Measurements from ENCODE around the gene FRMD8. TPM values are rescaled to one million over a fixed set of nuclear protein-coding genes. Genes with fewer than 3 reads are reported as not detected.

FRMD8 gene
- total RNA-seq, 1 donor from 2014 or later, result 49.6 TPM

GRCh38 chr11:65429724-65430405, 43.4 kb downstream of the FRMD8 start:
- no peak for TF ChIP-seq CTCF (IDR thresholded peaks at IDR 0.05)
- Mint-ChIP-seq H3K36me3 (ENCODE audit: low read depth) (peaks cover 39% of the 10 kb centered on the region), H3K9me3 (ENCODE audit: low read depth) (no peaks in the 10 kb centered on the region), H3K27me3 (ENCODE audit: low read depth) (no peaks in the 10 kb centered on the region), H3K4me1 (ENCODE audit: low read depth) (peaks cover 92% of the 10 kb centered on the region), H3K4me3 (ENCODE audit: unreplicated experiment) (peak overlapping the region; percentile 82), H3K27ac (ENCODE audit: unreplicated experiment) (peak overlapping the region; percentile 100)
- no peak for DNase-seq (ENCODE audit: low spot score)

- no peak for DNase-seq (ENCODE audit: low spot score)
- Mint-ChIP-seq H3K27me3 (ENCODE audit: low read depth) (no peaks in the 10 kb centered on the region), H3K4me3 (ENCODE audit: unreplicated experiment) (peak overlapping the region; percentile 82), H3K27ac (ENCODE audit: unreplicated experiment) (peak overlapping the region; percentile 100), H3K9me3 (ENCODE audit: low read depth) (no peaks in the 10 kb centered on the region), H3K4me1 (ENCODE audit: low read depth) (peaks cover 94% of the 10 kb centered on the region), H3K36me3 (ENCODE audit: low read depth) (peaks cover 40% of the 10 kb centered on the region)
- no peak for TF ChIP-seq CTCF (IDR thresholded peaks at IDR 0.05)
Measured at GRCh38 chr11:65430406-65431217, 44.2 kb downstream of the FRMD8 start.

GRCh38 chr11:65431451-65432099, 45.1 kb downstream of the FRMD8 start:
- H3K27me3 Mint-ChIP-seq (ENCODE audit: low read depth), result no peaks in the 10 kb centered on the region
- peaks cover 92% of the 10 kb centered on the region for H3K4me1 Mint-ChIP-seq (ENCODE audit: low read depth)
- no peak for DNase-seq (ENCODE audit: low spot score)

GRCh38 chr11:65432100-65432650, 45.7 kb downstream of the FRMD8 start:
- Mint-ChIP-seq H3K27me3 (ENCODE audit: low read depth) (no peaks in the 10 kb centered on the region), H3K4me3 (ENCODE audit: unreplicated experiment) (peak overlapping the region; percentile 50), H3K9me3 (ENCODE audit: low read depth) (no peaks in the 10 kb centered on the region), H3K27ac (ENCODE audit: unreplicated experiment) (peak overlapping the region; percentile 81), H3K36me3 (ENCODE audit: low read depth) (peaks cover 27% of the 10 kb centered on the region), H3K4me1 (ENCODE audit: low read depth) (peaks cover 88% of the 10 kb centered on the region)
- no peak for DNase-seq (ENCODE audit: low spot score)
- TF ChIP-seq CTCF (IDR thresholded peaks at IDR 0.05), result no peak

More at GRCh38 chr11:65431451-65432099, 45.1 kb downstream of the FRMD8 start:
- Mint-ChIP-seq H3K4me3 (ENCODE audit: unreplicated experiment) (peak overlapping the region; percentile 50), H3K27ac (ENCODE audit: unreplicated experiment) (peak overlapping the region; percentile 58), H3K9me3 (ENCODE audit: low read depth) (no peaks in the 10 kb centered on the region), H3K36me3 (ENCODE audit: low read depth) (peaks cover 32% of the 10 kb centered on the region)
- TF ChIP-seq CTCF (IDR thresholded peaks at IDR 0.05), result no peak
